Lower lobe of right lung (tissue), 2 donors: Measurements from ENCODE around the gene FOXK1. TPM values are rescaled to one million over a fixed set of nuclear protein-coding genes. Genes with fewer than 3 reads are reported as not detected.
A peak's percentile ranks its signal among the peaks of the same experiment; 100 is the strongest.

Experiments used
- ATAC-seq, 2 donors: fragments of 200-7000 bp; cut with Tn5 transposase; one replicate each; pipeline ENCODE4 v1.9.1; 2020 to 2022; ENCODE audit warnings: mild to moderate bottlenecking in 2 of 2, moderate library complexity in 2 of 2
- DNase-seq: peaks from one replicate; pipeline ENCODE4 v3.0.0-alpha.2; 2020
- H3K27ac ChIP-seq: fragments of 200-600 bp; one replicate; pipeline ENCODE4 v1.8.0; 2022
- H3K27me3 ChIP-seq: fragments of 200-600 bp; one replicate; pipeline ENCODE4 v1.8.0; 2022; ENCODE audit warnings: low read depth
- H3K36me3 ChIP-seq: fragments of 200-600 bp; one replicate; pipeline ENCODE4 v1.8.0; 2022; ENCODE audit warnings: mild to moderate bottlenecking
- H3K4me1 ChIP-seq: fragments of 200-600 bp; one replicate; pipeline ENCODE4 v1.8.0; 2022
- H3K4me3 ChIP-seq: fragments of 200-600 bp; one replicate; pipeline ENCODE4 v1.8.0; 2022; ENCODE audit warnings: mild to moderate bottlenecking
- H3K9me3 ChIP-seq: fragments of 200-600 bp; one replicate; pipeline ENCODE4 v1.8.0; 2022
- CTCF ChIP-seq: fragments of 200-600 bp; IDR thresholded peaks from one replicate; pipeline ENCODE4 v1.8.0; 2022; ENCODE audit warnings: antibody characterized with exemption, mild to moderate bottlenecking
- intact Hi-C: fragments of 100-400 bp; cut with DNase I; formaldehyde crosslinking; loops from one replicate; pipeline ENCODE4 v1.11.0; 2022
- total RNA-seq: library from RNA; stranded (reverse); fragmentation: NEBNext Ultra II Directional; extraction: Animal tissue kit (Norgen Biotek cat#: 25700); gene quantifications from one replicate; pipeline ENCODE4 v1.2.1, GENCODE V29; 2021
- donor health status: DM: no; HTN: yes; CAD: no; lungs with severe emphysema.

Gene FOXK1
- total RNA-seq, 1 donor from 2014 or later: 28.8 TPM

GRCh38 chr7:4653771-4654170, 28.3 kb upstream of the FOXK1 start:
- no peaks in the 10 kb centered on the region for H3K9me3 ChIP-seq
- DNase-seq (no peak), ATAC-seq (no peak)
- no peak overlapping the region for H3K4me3 ChIP-seq
- no peaks in the 10 kb centered on the region for H3K4me1 ChIP-seq
- H3K27me3 ChIP-seq: no peaks in the 10 kb centered on the region
- H3K27ac ChIP-seq: no peak overlapping the region
- TF ChIP-seq CTCF: no peak
- intact Hi-C loops: no loop called here
- no peaks in the 10 kb centered on the region for H3K36me3 ChIP-seq

- ATAC-seq (no peak), DNase-seq (no peak)
- intact Hi-C loops: no loop called here
- Histone ChIP-seq H3K27me3 (no peaks in the 10 kb centered on the region), H3K9me3 (peaks cover 4% of the 10 kb centered on the region), H3K36me3 (no peaks in the 10 kb centered on the region), H3K4me3 (no peak overlapping the region), H3K27ac (no peak overlapping the region), H3K4me1 (no peaks in the 10 kb centered on the region)
- TF ChIP-seq CTCF: no peak
Measured at GRCh38 chr7:4655311-4655710, 26.8 kb upstream of the FOXK1 start.

- no peak overlapping the region for H3K4me3 ChIP-seq
- no peak overlapping the region for H3K27ac ChIP-seq
- H3K4me1 ChIP-seq: no peaks in the 10 kb centered on the region
- no peaks in the 10 kb centered on the region for H3K27me3 ChIP-seq
- intact Hi-C loops: no loop called here
- DNase-seq (no peak), ATAC-seq (no peak)
- H3K36me3 ChIP-seq: no peaks in the 10 kb centered on the region
- H3K9me3 ChIP-seq: peaks cover 5% of the 10 kb centered on the region
- TF ChIP-seq CTCF: no peak
Measured at GRCh38 chr7:4655896-4656295, 26.2 kb upstream of the FOXK1 start.

- no peak overlapping the region for H3K27ac ChIP-seq
- ATAC-seq (no peak), DNase-seq (no peak)
- H3K27me3 ChIP-seq: no peaks in the 10 kb centered on the region
- no peaks in the 10 kb centered on the region for H3K36me3 ChIP-seq
- H3K9me3 ChIP-seq: peaks cover 5% of the 10 kb centered on the region
- no peak overlapping the region for H3K4me3 ChIP-seq
- intact Hi-C loops: no loop called here
- TF ChIP-seq CTCF: no peak
- H3K4me1 ChIP-seq: peaks cover 8% of the 10 kb centered on the region
Measured at GRCh38 chr7:4657640-4658417, 24.3 kb upstream of the FOXK1 start.

- ATAC-seq: no peak
- H3K27me3 ChIP-seq: no peaks in the 10 kb centered on the region
- intact Hi-C loops: no loop called here
Measured at GRCh38 chr7:4659551-4660286, 22.4 kb upstream of the FOXK1 start.

More at GRCh38 chr7:4659551-4660286, 22.4 kb upstream of the FOXK1 start:
- no peaks in the 10 kb centered on the region for H3K36me3 ChIP-seq
- peaks cover 8% of the 10 kb centered on the region for H3K4me1 ChIP-seq
- peak; percentile 15 for TF ChIP-seq CTCF
- H3K27ac ChIP-seq: no peak overlapping the region
- no peak for DNase-seq
- no peak overlapping the region for H3K4me3 ChIP-seq
- peaks cover 5% of the 10 kb centered on the region for H3K9me3 ChIP-seq
